Cardiac fibroblast (primary cell): ENCODE measurements around the gene PRDM1.
A peak's percentile ranks its signal among the peaks of the same experiment; 100 is the strongest.

Experiments
- DNase-seq, 2 donors: peaks; one replicate each; pipeline versions ENCODE4 v3.0.0 to v3.0.0-alpha.2; 2010; ENCODE audit warnings: low read depth in 2 of 2
- H3K4me3 ChIP-seq, 2 donors: replicated peaks in 1 of 2; 1 replicate in 1 of 2; 2 replicates in 1 of 2; pipeline ENCODE4 v1.5.1; 2011; ENCODE audit warnings: low read depth in 2 of 2, low read length in 2 of 2, mild to moderate bottlenecking in 2 of 2, moderate library complexity in 1 of 2
- CTCF ChIP-seq: IDR thresholded peaks from one replicate; pipeline ENCODE4 v1.5.1; 2011; ENCODE audit warnings: low read depth, mild to moderate bottlenecking, low read length, inconsistent platforms

PRDM1 gene

GRCh38 chr6:106110164-106110826, 24.2 kb downstream of the PRDM1 start:
- no peak for TF ChIP-seq CTCF
- H3K4me3 ChIP-seq, result no peak overlapping the region
- peak in 1 of 2 donors; percentile 43 for DNase-seq

- TF ChIP-seq CTCF, result no peak
- no peak for DNase-seq
- no peak overlapping the region for H3K4me3 ChIP-seq
Measured at GRCh38 chr6:106112433-106112832, 26.3 kb downstream of the PRDM1 start.

- no peak for TF ChIP-seq CTCF
- no peak overlapping the region for H3K4me3 ChIP-seq
- peak in 1 of 2 donors; percentile 23 for DNase-seq
Measured at GRCh38 chr6:106113256-106113959, 27.3 kb downstream of the PRDM1 start.

GRCh38 chr6:106114492-106114891, 28.4 kb downstream of the PRDM1 start:
- DNase-seq, result no peak
- H3K4me3 ChIP-seq, result no peak overlapping the region
- no peak for TF ChIP-seq CTCF

GRCh38 chr6:106115286-106115685, 29.1 kb downstream of the PRDM1 start:
- H3K4me3 ChIP-seq, result no peak overlapping the region
- no peak for TF ChIP-seq CTCF
- no peak for DNase-seq

GRCh38 chr6:106116125-106116832, 30.1 kb downstream of the PRDM1 start:
- peak; percentile 47 to 65 for DNase-seq
- TF ChIP-seq CTCF, result no peak
- no peak overlapping the region for H3K4me3 ChIP-seq
